ENCODE data around the gene CNOT6L.

CNOT6L gene

DNA sequence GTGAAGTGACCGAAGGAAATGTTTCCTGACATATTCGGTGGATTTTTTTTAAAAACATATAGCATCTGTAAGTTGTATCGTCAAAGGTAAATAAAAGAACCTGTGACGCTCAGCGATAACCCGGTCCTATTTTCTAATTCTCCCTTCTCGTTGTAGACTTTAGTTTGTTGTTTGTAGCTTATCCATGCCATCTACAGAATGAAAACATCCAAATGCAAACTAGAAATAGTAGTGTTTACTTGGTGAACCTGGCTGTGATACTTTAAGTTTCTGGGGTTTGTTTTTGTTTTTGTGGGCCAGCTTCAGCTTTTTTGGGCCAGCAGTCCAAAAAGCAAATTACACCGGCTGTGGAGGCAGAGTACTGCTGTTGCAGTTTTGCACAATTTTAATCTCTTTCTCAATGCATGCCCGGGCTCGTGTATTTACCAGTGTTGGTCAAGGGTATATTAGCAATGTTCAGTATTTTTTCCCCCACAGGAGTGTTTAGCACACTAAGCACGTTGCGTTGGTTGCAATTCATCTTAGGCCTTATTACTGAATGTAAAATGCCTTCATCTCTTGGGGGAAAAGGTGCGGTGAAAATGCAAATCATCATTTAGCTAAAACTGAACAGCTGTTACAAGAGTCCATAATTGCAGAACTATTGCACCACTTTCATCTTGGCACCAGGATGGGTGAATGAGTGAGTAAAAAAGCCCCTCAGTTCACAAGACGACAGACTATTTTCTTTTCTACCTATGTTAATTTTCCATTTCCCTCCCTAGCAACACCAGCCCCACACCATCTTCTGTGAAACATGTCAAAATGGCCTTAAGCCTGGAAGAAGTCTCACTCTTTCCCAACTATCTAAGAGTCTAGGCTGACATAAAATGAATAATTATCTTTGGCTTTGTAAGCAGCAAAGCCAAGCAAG, 1.7 kb upstream of the CNOT6L start:
- peak overlapping the region; percentile 84 to 98 for H3K4me3 ChIP-seq (replicated peaks in 1 of 2; ENCODE audit: low read depth in 2 of 2, low read length in 2 of 2)
- TF ChIP-seq, protein P1, sequence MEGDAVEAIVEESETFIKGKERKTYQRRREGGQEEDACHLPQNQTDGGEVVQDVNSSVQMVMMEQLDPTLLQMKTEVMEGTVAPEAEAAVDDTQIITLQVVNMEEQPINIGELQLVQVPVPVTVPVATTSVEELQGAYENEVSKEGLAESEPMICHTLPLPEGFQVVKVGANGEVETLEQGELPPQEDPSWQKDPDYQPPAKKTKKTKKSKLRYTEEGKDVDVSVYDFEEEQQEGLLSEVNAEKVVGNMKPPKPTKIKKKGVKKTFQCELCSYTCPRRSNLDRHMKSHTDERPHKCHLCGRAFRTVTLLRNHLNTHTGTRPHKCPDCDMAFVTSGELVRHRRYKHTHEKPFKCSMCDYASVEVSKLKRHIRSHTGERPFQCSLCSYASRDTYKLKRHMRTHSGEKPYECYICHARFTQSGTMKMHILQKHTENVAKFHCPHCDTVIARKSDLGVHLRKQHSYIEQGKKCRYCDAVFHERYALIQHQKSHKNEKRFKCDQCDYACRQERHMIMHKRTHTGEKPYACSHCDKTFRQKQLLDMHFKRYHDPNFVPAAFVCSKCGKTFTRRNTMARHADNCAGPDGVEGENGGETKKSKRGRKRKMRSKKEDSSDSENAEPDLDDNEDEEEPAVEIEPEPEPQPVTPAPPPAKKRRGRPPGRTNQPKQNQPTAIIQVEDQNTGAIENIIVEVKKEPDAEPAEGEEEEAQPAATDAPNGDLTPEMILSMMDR (IDR thresholded peaks at IDR 0.05; ENCODE audit: low read depth, low read length): no peak
- DNase-seq (ENCODE audit: low read depth in 2 of 2): peak in 1 of 2 donors; percentile 13

DNA sequence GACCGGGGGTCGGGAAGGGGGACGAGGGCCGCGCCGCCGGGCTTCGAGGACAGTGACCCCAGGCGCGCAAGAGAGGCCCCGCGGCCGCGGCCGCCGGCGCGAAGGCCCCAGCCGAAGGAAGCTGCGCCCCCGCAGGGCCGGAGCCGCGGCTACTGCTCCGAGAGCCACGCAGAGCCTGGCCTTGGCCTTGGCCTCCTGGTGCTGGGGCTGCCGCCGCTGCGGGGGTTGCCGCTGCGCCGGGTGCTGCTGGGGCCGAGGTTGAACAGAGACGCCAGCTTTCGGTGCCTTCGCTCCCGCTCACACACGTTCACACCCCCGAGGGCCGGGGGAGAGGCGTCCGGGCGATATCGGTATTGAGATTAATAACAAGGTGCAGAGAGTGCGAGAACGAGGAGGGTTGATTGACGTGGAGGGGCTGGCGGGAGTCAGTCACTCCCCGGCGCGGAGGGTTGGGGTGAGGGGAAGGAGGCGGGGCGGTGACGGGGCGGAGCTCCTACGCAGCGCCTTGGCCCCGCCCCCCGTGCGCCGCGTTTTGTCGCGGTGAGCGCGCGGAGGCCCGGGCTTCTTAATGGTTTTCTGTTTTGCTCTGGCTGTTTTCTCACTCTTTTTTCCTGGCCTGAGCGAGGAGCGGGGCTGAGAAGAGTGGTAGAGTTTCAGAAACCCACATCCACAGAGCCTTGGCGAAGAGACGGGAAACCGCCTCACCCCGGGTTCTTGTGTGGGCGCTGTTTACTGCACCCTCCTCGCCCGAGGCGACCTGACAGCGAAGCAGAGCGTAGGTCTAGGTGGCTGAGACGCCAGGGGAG, 878 bp upstream of the CNOT6L start:
- DNase-seq (ENCODE audit: low read depth in 2 of 2): peak; percentile 82 to 87
- TF ChIP-seq, protein P1 (IDR thresholded peaks at IDR 0.05; ENCODE audit: low read depth, low read length): peak; percentile 6
- peak overlapping the region; percentile 84 to 98 for H3K4me3 ChIP-seq (replicated peaks in 1 of 2; ENCODE audit: low read depth in 2 of 2, low read length in 2 of 2)

DNA sequence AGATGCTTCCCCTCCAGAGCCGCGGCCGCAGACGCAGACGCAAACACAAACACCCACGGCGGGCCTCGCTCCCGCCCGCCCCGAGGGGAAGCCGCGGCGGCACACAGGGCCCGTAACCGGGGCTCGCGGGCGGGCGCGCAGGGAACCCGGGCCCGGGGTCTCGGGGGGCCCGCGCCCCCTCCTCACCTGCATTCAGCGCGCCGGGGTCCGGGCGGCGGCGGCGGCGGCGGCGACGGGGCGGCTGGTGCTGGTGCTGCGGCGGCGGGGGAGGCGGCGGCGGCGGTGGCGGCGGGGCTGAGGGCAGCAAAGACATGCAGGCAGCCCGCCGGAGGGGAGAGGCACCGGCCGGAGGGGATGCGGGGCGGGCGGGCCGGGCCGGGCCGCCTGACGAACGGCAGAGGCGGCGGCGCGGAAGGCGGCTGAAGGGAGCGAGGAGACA, 255 bp upstream of the CNOT6L start:
- DNase-seq (ENCODE audit: low read depth in 2 of 2): no peak
- TF ChIP-seq, protein P1 (IDR thresholded peaks at IDR 0.05; ENCODE audit: low read depth, low read length): no peak
- H3K4me3 ChIP-seq (replicated peaks in 1 of 2; ENCODE audit: low read depth in 2 of 2, low read length in 2 of 2): peak overlapping the region; percentile 84 to 98

DNA sequence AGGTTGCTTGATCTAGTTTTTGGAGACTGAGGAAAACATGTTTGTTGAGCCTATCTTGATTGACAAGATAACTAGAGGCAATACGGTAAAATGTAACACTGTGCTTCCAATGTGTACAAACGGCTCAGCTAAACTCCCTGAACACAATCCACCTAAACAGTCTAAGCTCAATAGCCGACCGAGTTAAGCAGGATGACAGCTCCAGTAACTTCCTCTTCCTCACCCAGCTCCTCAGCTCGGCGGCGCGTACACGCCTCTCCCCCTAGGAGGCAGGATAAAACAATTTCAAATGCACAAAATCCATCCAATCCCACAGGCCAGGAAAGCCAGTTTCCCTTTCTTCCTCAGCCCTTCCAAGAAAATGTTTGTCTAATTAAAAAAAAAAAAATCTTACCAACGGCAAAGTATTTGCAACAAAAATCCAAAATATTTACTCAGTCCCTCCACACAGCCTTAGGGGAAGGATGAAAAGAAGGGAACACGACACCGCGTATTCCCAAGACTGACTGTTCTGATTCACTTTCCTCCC, 1.0 kb downstream of the CNOT6L start:
- peak overlapping the region; percentile 69 to 84 for H3K4me3 ChIP-seq (replicated peaks in 1 of 2; ENCODE audit: low read depth in 2 of 2, low read length in 2 of 2)
- peak; percentile 87 for DNase-seq (ENCODE audit: low read depth in 2 of 2)
- TF ChIP-seq, protein P1 (IDR thresholded peaks at IDR 0.05; ENCODE audit: low read depth, low read length): peak; percentile 58

DNA sequence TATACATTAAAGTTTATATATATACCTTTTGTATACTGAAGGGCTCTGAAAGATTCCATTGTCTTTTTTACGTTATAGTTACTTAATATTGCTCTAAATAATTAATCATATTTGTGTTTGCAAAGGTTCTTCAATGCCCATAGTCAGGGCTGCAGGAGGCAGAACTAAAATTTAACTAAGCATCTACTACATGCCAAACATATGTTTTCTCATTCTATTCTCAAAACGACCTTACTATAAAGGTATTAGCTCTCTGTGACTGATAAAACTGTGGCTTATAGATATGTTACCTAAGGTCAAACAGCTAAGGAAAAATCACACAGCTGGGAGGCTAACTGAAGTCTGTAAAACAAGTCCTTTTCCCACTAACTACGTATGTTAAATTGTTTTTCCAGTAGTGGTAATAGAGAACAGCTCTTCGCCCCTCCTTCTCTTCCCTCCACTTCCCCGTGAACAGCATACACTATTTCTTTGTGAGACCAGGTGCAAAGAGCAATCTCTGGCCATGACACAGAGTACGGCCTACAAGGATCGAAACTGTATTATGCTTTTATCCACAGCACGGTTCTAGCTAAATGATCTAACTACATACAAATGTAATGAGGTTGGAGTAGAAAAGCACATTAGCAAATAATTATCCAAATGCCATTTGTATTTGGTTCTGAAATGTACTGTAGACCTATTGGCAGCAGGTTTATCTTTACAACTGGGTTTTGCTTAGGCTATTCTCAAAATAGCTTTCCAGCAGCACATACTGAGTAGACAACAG, 1.7 kb downstream of the CNOT6L start:
- H3K4me3 ChIP-seq (replicated peaks in 1 of 2; ENCODE audit: low read depth in 2 of 2, low read length in 2 of 2): peak overlapping the region; percentile 69 to 84
- TF ChIP-seq, protein P1 (IDR thresholded peaks at IDR 0.05; ENCODE audit: low read depth, low read length): no peak
- DNase-seq (ENCODE audit: low read depth in 2 of 2): peak in 1 of 2 donors; percentile 3

DNA sequence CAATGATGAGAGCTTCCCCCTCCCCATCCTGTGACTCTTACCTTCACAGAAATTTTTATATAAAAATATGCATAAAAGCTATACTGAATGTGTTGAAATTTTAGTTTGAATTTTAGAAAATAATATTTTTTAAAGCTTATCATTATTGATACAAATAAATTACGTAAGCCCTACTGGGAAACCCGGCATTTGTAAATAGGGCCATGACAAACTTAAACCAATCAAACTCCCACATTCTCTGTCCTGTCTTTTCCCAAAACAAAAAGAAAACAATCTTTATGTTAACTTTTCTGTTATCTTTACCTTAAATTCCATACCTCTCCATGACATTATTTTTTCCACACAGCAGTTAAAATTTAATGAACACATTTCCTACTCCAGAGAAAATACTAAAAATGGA, 2.6 kb downstream of the CNOT6L start:
- H3K4me3 ChIP-seq (replicated peaks in 1 of 2; ENCODE audit: low read depth in 2 of 2, low read length in 2 of 2): no peak overlapping the region
- DNase-seq (ENCODE audit: low read depth in 2 of 2): no peak
- TF ChIP-seq, protein P1 (IDR thresholded peaks at IDR 0.05; ENCODE audit: low read depth, low read length): no peak

Data from cardiac fibroblast (primary cell).